Spleen (tissue), 11 donors: ENCODE data around the gene PAFAH2. TPM values are rescaled to one million over a fixed set of nuclear protein-coding genes. Genes with fewer than 3 reads are reported as not detected.

Source experiments
- DNase-seq: peaks from one replicate; pipeline ENCODE4 v3.0.0-alpha.2; 2020
- H3K27ac ChIP-seq, 8 donors: fragments of 200-600 bp; sonication (generic) in 7 of 8; 1 replicate in 4 of 8; 2 replicates in 4 of 8; pipeline versions ENCODE4 v1.5.0 to v1.8.0; 2016 to 2021; ENCODE audit warnings: inconsistent platforms in 4 of 8, mild to moderate bottlenecking in 4 of 8, moderate library complexity in 1 of 8
- H3K27me3 ChIP-seq, 7 donors: fragments of 200-600 bp; sonication (generic) in 6 of 7; replicated peaks in 1 of 7; 1 replicate in 4 of 7; 2 replicates in 3 of 7; pipeline versions ENCODE4 v1.5.0 to v1.8.0; 2016 to 2021; ENCODE audit warnings: inconsistent platforms in 3 of 7, mild to moderate bottlenecking in 1 of 7
- H3K36me3 ChIP-seq, 6 donors: fragments of 200-600 bp; sonication (generic) in 5 of 6; 1 replicate in 4 of 6; 2 replicates in 2 of 6; pipeline versions ENCODE4 v1.5.0 to v1.8.0; 2016 to 2021; ENCODE audit warnings: inconsistent platforms in 2 of 6
- H3K4me1 ChIP-seq, 6 donors: fragments of 200-600 bp; sonication (generic) in 5 of 6; 1 replicate in 3 of 6; 2 replicates in 3 of 6; pipeline versions ENCODE4 v1.5.0 to v1.8.0; 2016 to 2021; ENCODE audit warnings: inconsistent platforms in 3 of 6
- H3K4me3 ChIP-seq, 8 donors: fragments of 200-600 bp; sonication (generic) in 7 of 8; 1 replicate in 4 of 8; 2 replicates in 4 of 8; pipeline versions ENCODE4 v1.5.0 to v1.8.0; 2016 to 2021; ENCODE audit warnings: inconsistent platforms in 4 of 8, mild to moderate bottlenecking in 4 of 8, moderate library complexity in 2 of 8
- H3K9me3 ChIP-seq, 8 donors: fragments of 200-600 bp; sonication (generic) in 7 of 8; 1 replicate in 4 of 8; 2 replicates in 4 of 8; pipeline versions ENCODE4 v1.5.0 to v1.8.0; 2016 to 2021; ENCODE audit warnings: inconsistent platforms in 4 of 8
- POLR2A ChIP-seq, 3 donors: fragments of 450-650 bp; IDR thresholded peaks; one replicate each; pipeline ENCODE4 v1.5.1; 2017; ENCODE audit warnings: antibody characterized with exemption in 3 of 3, mild to moderate bottlenecking in 1 of 3
- POLR2AphosphoS5 ChIP-seq, 3 donors: sonication (generic); formaldehyde crosslinking; IDR thresholded peaks; one replicate each; pipeline ENCODE4 v1.5.1; 2017; ENCODE audit warnings: antibody characterized with exemption in 3 of 3
- intact Hi-C: fragments of 100-400 bp; cut with DNase I; formaldehyde crosslinking; loops from one replicate; pipeline ENCODE4 v1.15.0; 2023; ENCODE audit warnings: low total_unique reads
- polyA plus RNA-seq, 3 donors: library from polyadenylated mRNA; stranded (reverse); fragments of 200-250 nt; gene quantifications; one replicate each; pipeline ENCODE4 v1.2.1, GENCODE V29; 2013
- small RNA-seq, 4 donors: library from RNA; depleted of rRNA; stranded (forward); fragments of <200 nt; gene quantifications; one replicate each; pipeline ENCODE3, GENCODE V24; 2016
- total RNA-seq, 7 donors: library from RNA; depleted of rRNA in 3 of 7; stranded (reverse); fragments of >200 nt in 3 of 7; fragmentation: NEBNext Ultra II Directional in 4 of 7; extraction: Animal tissue kit (Norgen Biotek cat#: 25700) in 4 of 7; gene quantifications; one replicate each; pipeline versions ENCODE4 v1.1.0 to v1.2.1, GENCODE V29; 2016 to 2021
- donor health status: healthy with polysubstance abuse.
- donor health status: DM: no; HTN: no; CAD: no; lungs with moderate emphysema.
- donor health status: DM: no; HTN: no; CAD: no.
- donor health status: Bipolar disorder and iron deficiency.
- donor health status: healthy.
- donor health status: DM: no; HTN: no; CAD: no.
- donor health status: DM: yes; HTN: yes; CAD: no.

Gene PAFAH2
- total and polyA plus RNA-seq, 10 donors: 3.9 to 19.7 (median 13.6) TPM

GRCh38 chr1:25911162-25911561 lies 86.7 kb downstream of the PAFAH2 start:
- peaks cover 0 to 5% (median 0%) of the 10 kb centered on the region in 7 donors for H3K27me3 ChIP-seq

More at GRCh38 chr1:25911162-25911561, 86.7 kb downstream of the PAFAH2 start:
- Histone ChIP-seq H3K9me3 (no peaks in the 10 kb centered on the region), H3K27ac (no peak overlapping the region), H3K4me3 (no peak overlapping the region), H3K4me1 (peaks cover 0 to 11% (median 8%) of the 10 kb centered on the region in 6 donors), H3K36me3 (no peaks in the 10 kb centered on the region)
- TF ChIP-seq POLR2A (IDR thresholded peaks at IDR 0.05): no peak
- no peak for TF ChIP-seq POLR2AphosphoS5 (IDR thresholded peaks at IDR 0.05)
- DNase-seq: no peak
- intact Hi-C loops: no loop called here

Small RNA genes within 50 kb of the gene (small RNA-seq; reads per million reads assigned to genes)
- gene RF00283 (0 reads per million in 4 donors), gene RF00492 (0 reads per million in 4 donors), gene RNU6-110P (0 reads per million in 4 donors)

Other genes starting within 250 kb of the PAFAH2 start
- 10 to 100 TPM; 41.4 to 80.9 (median 59.2) TPM for gene SELENON, start 197.9 kb downstream of the PAFAH2 start, total RNA-seq
- gene SELENON, start 197.9 kb downstream of the PAFAH2 start, polyA plus RNA-seq: 10 to 100 TPM in 1 of 3 donors, 1 to 10 TPM in 2; 9.7 to 25.8 (median 9.7) TPM
- gene MTFR1L, start 178.1 kb downstream of the PAFAH2 start, total RNA-seq: 10 to 100 TPM; 44.6 to 74.7 (median 53.7) TPM
- gene MTFR1L, start 178.1 kb downstream of the PAFAH2 start, polyA plus RNA-seq: 10 to 100 TPM; 32.1 to 44.3 (median 43.0) TPM
- gene AUNIP, start 138.6 kb downstream of the PAFAH2 start, total RNA-seq: 1 to 10 TPM in 1 of 7 donors, under 1 TPM in 3, not detected in 3; 0.28 to 1.3 (median 0.71) TPM
- under 1 TPM; 0.07 to 0.61 (median 0.38) TPM for gene AUNIP, start 138.6 kb downstream of the PAFAH2 start, polyA plus RNA-seq
- 10 to 100 TPM in 4 of 7 donors, 1 to 10 TPM in 3; 9.2 to 14.2 (median 11.9) TPM for gene PAQR7, start 122.4 kb downstream of the PAFAH2 start, total RNA-seq
- gene PAQR7, start 122.4 kb downstream of the PAFAH2 start, polyA plus RNA-seq: 1 to 10 TPM; 3.0 to 4.8 (median 4.0) TPM
- 10 to 100 TPM; 40.3 to 59.5 (median 47.8) TPM for gene STMN1, start 91.6 kb downstream of the PAFAH2 start, total RNA-seq
- gene STMN1, start 91.6 kb downstream of the PAFAH2 start, polyA plus RNA-seq: 100 to 1,000 TPM in 1 of 3 donors, 10 to 100 TPM in 2; 48.4 to 174 (median 95.8) TPM
- gene EXTL1, start 23.7 kb upstream of the PAFAH2 start, total RNA-seq: 1 to 10 TPM; 2.3 to 8.6 (median 4.9) TPM
- 1 to 10 TPM in 1 of 3 donors, under 1 TPM in 2; 0.30 to 3.6 (median 0.63) TPM for gene EXTL1, start 23.7 kb upstream of the PAFAH2 start, polyA plus RNA-seq
- not detected for gene SLC30A2, start 48.1 kb upstream of the PAFAH2 start, total RNA-seq
- gene SLC30A2, start 48.1 kb upstream of the PAFAH2 start, polyA plus RNA-seq: not detected
- gene TRIM63, start 69.6 kb upstream of the PAFAH2 start, total RNA-seq: under 1 TPM in 2 of 7 donors, not detected in 5; 0.19 to 0.61 TPM
- under 1 TPM; 0.13 to 0.33 (median 0.30) TPM for gene TRIM63, start 69.6 kb upstream of the PAFAH2 start, polyA plus RNA-seq
- 10 to 100 TPM in 5 of 7 donors, 1 to 10 TPM in 2; 7.7 to 14.1 (median 11.6) TPM for gene PDIK1L, start 113.8 kb upstream of the PAFAH2 start, total RNA-seq
- gene PDIK1L, start 113.8 kb upstream of the PAFAH2 start, polyA plus RNA-seq: 1 to 10 TPM; 2.5 to 3.1 (median 3.1) TPM
- 1 to 10 TPM in 6 of 7 donors, under 1 TPM in 1; 0.76 to 5.9 (median 1.8) TPM for gene FAM110D, start 161.0 kb upstream of the PAFAH2 start, total RNA-seq
- 1 to 10 TPM in 1 of 3 donors, under 1 TPM in 2; 0.44 to 1.2 (median 0.91) TPM for gene FAM110D, start 161.0 kb upstream of the PAFAH2 start, polyA plus RNA-seq
- gene C1orf232, start 170.9 kb upstream of the PAFAH2 start, total RNA-seq: not detected
- gene C1orf232, start 170.9 kb upstream of the PAFAH2 start, polyA plus RNA-seq: not detected
- 10 to 100 TPM; 13.5 to 27.8 (median 19.6) TPM for gene ZNF593, start 171.8 kb upstream of the PAFAH2 start, total RNA-seq
- gene ZNF593, start 171.8 kb upstream of the PAFAH2 start, polyA plus RNA-seq: 100 to 1,000 TPM in 1 of 3 donors, 10 to 100 TPM in 2; 74.9 to 104 (median 80.3) TPM
- gene ZNF593OS, start 173.8 kb upstream of the PAFAH2 start, total RNA-seq: not detected
- under 1 TPM; 0.26 to 0.43 (median 0.26) TPM for gene ZNF593OS, start 173.8 kb upstream of the PAFAH2 start, polyA plus RNA-seq
- 1 to 10 TPM; 1.0 to 5.5 (median 3.7) TPM for gene CNKSR1, start 179.4 kb upstream of the PAFAH2 start, total RNA-seq
- 1 to 10 TPM in 2 of 3 donors, under 1 TPM in 1; 0.68 to 2.0 (median 1.0) TPM for gene CNKSR1, start 179.4 kb upstream of the PAFAH2 start, polyA plus RNA-seq
- not detected for gene CATSPER4, start 192.5 kb upstream of the PAFAH2 start, total RNA-seq
- gene CATSPER4, start 192.5 kb upstream of the PAFAH2 start, polyA plus RNA-seq: under 1 TPM in 1 of 3 donors, not detected in 2; 0.03 TPM
- 10 to 100 TPM in 5 of 7 donors, 1 to 10 TPM in 2; 7.8 to 14.9 (median 10.8) TPM for gene CEP85, start 236.1 kb upstream of the PAFAH2 start, total RNA-seq
- gene CEP85, start 236.1 kb upstream of the PAFAH2 start, polyA plus RNA-seq: 1 to 10 TPM; 3.9 to 5.2 (median 4.2) TPM